Neural progenitor cell (in vitro differentiated cells): Measurements from ENCODE around the gene CASP10. TPM values are rescaled to one million over a fixed set of nuclear protein-coding genes. Genes with fewer than 3 reads are reported as not detected.

ENCODE experiments used
- DNase-seq: peaks from one replicate; pipeline ENCODE4 v3.0.0-alpha.2; 2016; ENCODE audit warnings: low spot score
- H2AFZ ChIP-seq: fragments of 200-600 bp; sonication (generic); replicated peaks from 2 replicates; pipeline ENCODE4 v1.6.1; 2016; ENCODE audit warnings: antibody characterized with exemption
- H3F3A ChIP-seq: fragments of 200-600 bp; sonication (generic); 2 replicates; pipeline ENCODE4 v1.6.1; 2016; ENCODE audit warnings: antibody characterized with exemption, low read depth
- H3K27ac ChIP-seq: fragments of 200-600 bp; sonication (generic); 2 replicates; pipeline ENCODE4 v1.5.1; 2016; ENCODE audit warnings: mild to moderate bottlenecking
- H3K27me3 ChIP-seq: fragments of 200-600 bp; sonication (generic); 2 replicates; pipeline ENCODE4 v1.6.1; 2016; ENCODE audit warnings: mild to moderate bottlenecking, moderate library complexity
- H3K36me3 ChIP-seq: fragments of 200-600 bp; sonication (generic); 2 replicates; pipeline ENCODE4 v1.5.1; 2016
- H3K4me1 ChIP-seq: fragments of 200-600 bp; sonication (generic); 2 replicates; pipeline ENCODE4 v1.6.1; 2016; ENCODE audit warnings: mixed run types
- H3K4me2 ChIP-seq: fragments of 200-600 bp; sonication (generic); 2 replicates; pipeline ENCODE4 v1.6.1; 2016
- H3K4me3 ChIP-seq: fragments of 200-600 bp; sonication (generic); 2 replicates; pipeline ENCODE4 v1.5.1; 2016
- H3K79me2 ChIP-seq: fragments of 200-600 bp; sonication (generic); 2 replicates; pipeline ENCODE4 v1.6.1; 2016; ENCODE audit warnings: low read depth
- H3K9ac ChIP-seq: fragments of 200-600 bp; sonication (generic); 2 replicates; pipeline ENCODE4 v1.6.1; 2016
- H3K9me3 ChIP-seq: fragments of 200-600 bp; sonication (generic); 2 replicates; pipeline ENCODE4 v1.5.1; 2016; ENCODE audit warnings: low read depth
- H4K20me1 ChIP-seq: fragments of 200-600 bp; sonication (generic); 2 replicates; pipeline ENCODE4 v1.6.1; 2016; ENCODE audit warnings: low read depth
- H3K27ac Mint-ChIP-seq: 3 replicates; pipeline ENCODE4 v1.8.0; 2021; ENCODE audit warnings: mixed read lengths
- H3K27me3 Mint-ChIP-seq: 2 replicates; pipeline ENCODE4 v1.8.0; 2022; ENCODE audit warnings: low read depth, mild to moderate bottlenecking, inconsistent platforms, moderate library complexity, mixed read lengths; ENCODE audit not compliant: insufficient read depth
- H3K36me3 Mint-ChIP-seq: 3 replicates; pipeline ENCODE4 v1.8.0; 2021; ENCODE audit warnings: mixed read lengths
- H3K4me1 Mint-ChIP-seq: 3 replicates; pipeline ENCODE4 v1.8.0; 2021; ENCODE audit warnings: mixed read lengths
- H3K4me3 Mint-ChIP-seq: 3 replicates; pipeline ENCODE4 v1.8.0; 2021; ENCODE audit warnings: mild to moderate bottlenecking, moderate library complexity, mixed read lengths
- H3K9me3 Mint-ChIP-seq: 3 replicates; pipeline ENCODE4 v1.8.0; 2020; ENCODE audit warnings: mixed read lengths
- CTCF ChIP-seq: fragments of 200-600 bp; sonication (generic); IDR thresholded peaks from 2 replicates; pipeline ENCODE4 v1.5.1; 2017; ENCODE audit warnings: antibody characterized with exemption, mild to moderate bottlenecking
- EZH2 ChIP-seq: fragments of 200-600 bp; sonication (generic); IDR thresholded peaks from 2 replicates; pipeline ENCODE4 v1.6.1; 2017; ENCODE audit warnings: antibody characterized with exemption, mild to moderate bottlenecking, moderate library complexity
- EZH2phosphoT487 ChIP-seq: fragments of 200-600 bp; sonication (generic); IDR thresholded peaks from 2 replicates; pipeline ENCODE4 v1.6.1; 2017; ENCODE audit warnings: antibody characterized with exemption
- total RNA-seq: library from RNA; depleted of rRNA; stranded (reverse); fragments of >200 nt; gene quantifications from 2 replicates; pipeline ENCODE4 v1.2.3, GENCODE V29; 2015; ENCODE audit warnings: low replicate concordance

Gene CASP10
- total RNA-seq, 1 donor from 2014 or later = 2.2 TPM

- TF ChIP-seq EZH2phosphoT487 (no peak), EZH2 (no peak), CTCF (no peak)
- no peaks in the 10 kb centered on the region for H3K36me3 ChIP-seq
- no peak for DNase-seq
- peaks cover 4% of the 10 kb centered on the region for H3K4me1 Mint-ChIP-seq
- no peaks in the 10 kb centered on the region for H3K27me3 ChIP-seq
- H3K27ac ChIP-seq = no peak overlapping the region
- no peaks in the 10 kb centered on the region for H3K27me3 Mint-ChIP-seq
- no peaks in the 10 kb centered on the region for H3K4me1 ChIP-seq
- no peak overlapping the region for H3K27ac Mint-ChIP-seq
- H3K36me3 Mint-ChIP-seq = no peaks in the 10 kb centered on the region
- H3K4me3 Mint-ChIP-seq = no peak overlapping the region
- no peaks in the 10 kb centered on the region for H4K20me1 ChIP-seq
- H3K9ac ChIP-seq = no peak overlapping the region
- no peaks in the 10 kb centered on the region for H3K79me2 ChIP-seq
- H2AFZ ChIP-seq = no peak overlapping the region
- no peaks in the 10 kb centered on the region for H3K9me3 ChIP-seq
- no peak overlapping the region for H3K4me3 ChIP-seq
- H3K9me3 Mint-ChIP-seq = no peaks in the 10 kb centered on the region
- no peak overlapping the region for H3K4me2 ChIP-seq
- no peaks in the 10 kb centered on the region for H3F3A ChIP-seq
These were observed 25.8 kb downstream of the CASP10 start for GRCh38 chr2:201208563-201209252.

DNA sequence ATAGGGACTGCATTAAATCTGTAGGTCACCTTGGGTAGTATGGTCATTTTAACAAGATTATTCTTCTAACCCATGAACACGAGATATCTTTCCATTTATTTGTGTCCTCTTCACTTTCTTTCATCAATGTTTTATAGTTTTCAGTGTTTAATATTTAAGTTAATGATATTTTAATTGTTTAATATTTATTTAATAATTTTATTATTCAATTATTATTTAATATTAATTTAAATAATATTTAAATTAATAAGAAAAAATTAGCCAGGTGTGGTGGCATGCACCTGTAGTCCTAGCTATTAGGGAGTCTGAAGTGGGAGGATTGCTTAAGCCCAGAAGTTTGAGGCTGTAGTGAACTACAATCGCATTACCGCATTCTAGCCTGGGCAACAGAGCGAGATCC, 33.0 kb downstream of the CASP10 start:
- no peaks in the 10 kb centered on the region for H3K9me3 ChIP-seq
- Mint-ChIP-seq H3K27me3 (no peaks in the 10 kb centered on the region), H3K27ac (no peak overlapping the region), H3K4me1 (peaks cover 11% of the 10 kb centered on the region), H3K36me3 (no peaks in the 10 kb centered on the region), H3K4me3 (no peak overlapping the region), H3K9me3 (no peaks in the 10 kb centered on the region)
- H3K4me2 ChIP-seq = no peak overlapping the region
- peaks cover 12% of the 10 kb centered on the region for H3K4me1 ChIP-seq
- no peak overlapping the region for H3K27ac ChIP-seq
- H3K4me3 ChIP-seq = no peak overlapping the region
- no peaks in the 10 kb centered on the region for H3F3A ChIP-seq
- H3K79me2 ChIP-seq = no peaks in the 10 kb centered on the region
- no peak overlapping the region for H2AFZ ChIP-seq
- no peaks in the 10 kb centered on the region for H4K20me1 ChIP-seq
- no peak for DNase-seq
- no peak overlapping the region for H3K9ac ChIP-seq
- TF ChIP-seq EZH2phosphoT487 (no peak), EZH2 (no peak), CTCF (no peak)
- H3K27me3 ChIP-seq = no peaks in the 10 kb centered on the region
- no peaks in the 10 kb centered on the region for H3K36me3 ChIP-seq

DNA sequence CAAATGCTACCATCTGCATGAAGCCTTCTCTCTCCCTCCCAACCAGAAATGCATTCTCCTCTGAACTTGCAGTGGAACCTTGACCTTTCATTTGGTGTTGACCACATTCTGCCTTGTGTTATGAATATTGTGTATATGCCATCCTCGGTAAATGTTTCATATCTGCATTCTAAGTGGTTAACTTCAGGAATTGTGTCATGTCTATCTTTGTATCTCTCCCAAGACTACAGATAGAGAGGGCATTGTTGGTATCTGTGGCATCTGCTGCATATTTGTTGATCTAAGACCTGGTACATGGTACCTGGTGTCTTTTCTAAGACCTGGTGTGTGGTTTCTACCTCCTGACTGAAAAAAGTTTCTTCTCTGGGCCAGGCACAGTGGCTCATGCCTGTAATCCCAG, 34.0 kb downstream of the CASP10 start:
- H3K4me1 Mint-ChIP-seq = peaks cover 11% of the 10 kb centered on the region

More for the DNA sequence above, 34.0 kb downstream of the CASP10 start:
- Mint-ChIP-seq H3K36me3 (no peaks in the 10 kb centered on the region), H3K27me3 (no peaks in the 10 kb centered on the region), H3K4me3 (no peak overlapping the region), H3K9me3 (no peaks in the 10 kb centered on the region), H3K27ac (no peak overlapping the region)
- H3K79me2 ChIP-seq = no peaks in the 10 kb centered on the region
- no peaks in the 10 kb centered on the region for H4K20me1 ChIP-seq
- H3K27me3 ChIP-seq = no peaks in the 10 kb centered on the region
- H3F3A ChIP-seq = no peaks in the 10 kb centered on the region
- H3K9ac ChIP-seq = no peak overlapping the region
- no peaks in the 10 kb centered on the region for H3K9me3 ChIP-seq
- DNase-seq = no peak
- no peaks in the 10 kb centered on the region for H3K36me3 ChIP-seq
- no peak overlapping the region for H2AFZ ChIP-seq
- TF ChIP-seq CTCF (no peak), EZH2phosphoT487 (no peak), EZH2 (no peak)
- peaks cover 12% of the 10 kb centered on the region for H3K4me1 ChIP-seq
- no peak overlapping the region for H3K27ac ChIP-seq
- no peak overlapping the region for H3K4me2 ChIP-seq
- H3K4me3 ChIP-seq = no peak overlapping the region
